GM21367 (cell line): ENCODE results near the gene CBLB.
A peak's percentile ranks its signal among the peaks of the same experiment; 100 is the strongest.

Experiments used
- ATAC-seq: cut with Tn5 transposase; IDR thresholded peaks from one replicate; pipeline ENCODE4 v1.9.1; 2021; ENCODE audit not compliant: unreplicated experiment

CBLB gene

GRCh38 chr3:105868742-105869530, at the start of gene CBLB:
CBLB (minus strand) TSS chr3:105869012; CDS start chr3:105867577, 1,435 bp downstream.
- ATAC-seq = peak; percentile 72

DNA sequence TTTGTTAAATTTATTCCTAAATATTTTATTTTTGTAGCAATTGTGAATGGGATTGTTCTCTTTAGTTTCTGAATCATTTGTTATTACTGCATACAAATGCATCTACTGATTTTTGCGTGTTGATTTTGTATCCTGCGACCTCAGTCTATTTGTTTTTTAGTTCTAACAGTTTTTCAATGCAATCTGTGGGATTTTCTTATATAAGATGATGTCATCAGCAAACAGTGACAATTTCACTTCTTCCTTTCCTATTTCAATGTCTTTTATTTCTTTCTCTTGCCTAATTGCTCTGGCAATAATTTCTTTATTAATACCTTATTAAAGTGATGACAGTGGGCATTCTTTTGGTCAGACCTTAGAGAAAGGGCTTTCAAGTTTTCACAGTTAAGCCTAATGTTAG, 48.0 kb upstream of the CBLB start:
- no peak for ATAC-seq

DNA sequence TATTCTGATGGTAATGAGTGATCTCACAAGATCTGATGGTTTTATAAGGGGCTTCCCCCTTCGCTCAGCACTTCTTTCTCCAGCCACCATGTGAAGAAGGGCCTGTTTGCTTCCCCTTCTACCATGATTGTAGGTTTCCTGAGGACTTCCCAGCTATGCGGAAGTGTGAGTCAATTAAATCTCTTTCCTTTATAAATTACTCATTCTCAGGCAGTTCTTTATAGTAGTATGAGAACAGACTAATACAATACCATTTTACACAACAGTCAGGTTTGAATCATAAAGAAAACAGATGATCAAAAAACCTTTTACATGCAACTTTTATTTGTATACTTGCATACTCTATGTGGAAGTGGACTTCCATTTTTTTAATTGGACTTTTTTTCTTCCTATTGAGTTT, 46.7 kb upstream of the CBLB start:
- no peak for ATAC-seq

- no peak for ATAC-seq
Measured at GRCh38 chr3:105913616-105914015, 44.8 kb upstream of the CBLB start.

DNA sequence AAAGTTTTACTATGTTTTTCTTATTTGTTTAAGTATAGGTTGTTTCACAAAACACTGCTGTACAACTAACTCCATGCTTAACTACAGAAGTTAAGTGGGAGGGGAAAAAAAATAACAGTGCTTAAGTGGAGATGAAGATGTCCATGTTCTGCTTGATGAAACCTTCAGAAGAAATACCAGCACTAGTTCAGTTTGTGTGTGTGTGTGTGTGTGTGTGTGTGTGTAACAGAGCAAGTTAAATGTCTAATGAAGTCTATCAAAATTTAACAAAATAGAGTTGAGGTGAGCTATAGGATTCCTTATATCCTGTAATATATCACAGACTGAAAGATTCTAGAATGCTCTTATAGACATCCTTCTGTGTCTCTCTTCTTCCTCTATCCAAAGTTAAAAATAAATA, 44.1 kb upstream of the CBLB start:
- ATAC-seq = no peak

- no peak for ATAC-seq
Measured at GRCh38 chr3:105911496-105911895, 42.7 kb upstream of the CBLB start.

DNA sequence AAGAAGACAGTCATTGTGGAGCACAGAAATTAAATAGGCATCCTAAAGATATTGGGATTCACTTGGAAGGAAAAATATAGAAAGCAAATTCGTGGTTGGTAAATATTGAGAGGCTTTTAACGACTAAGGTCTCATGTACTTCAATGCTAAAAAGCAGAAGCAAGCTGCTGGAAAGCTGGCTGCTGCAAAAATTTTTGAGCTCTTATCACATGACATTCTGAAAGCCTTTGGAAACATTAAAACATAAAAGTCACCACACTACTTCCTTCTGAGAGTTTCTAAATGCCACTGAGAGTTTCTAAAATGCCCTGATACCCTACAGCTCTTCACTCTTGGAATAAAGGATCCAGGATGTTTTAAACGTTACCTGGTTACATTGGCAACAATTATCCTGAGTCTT, 39.0 kb upstream of the CBLB start:
- ATAC-seq = peak; percentile 65

DNA sequence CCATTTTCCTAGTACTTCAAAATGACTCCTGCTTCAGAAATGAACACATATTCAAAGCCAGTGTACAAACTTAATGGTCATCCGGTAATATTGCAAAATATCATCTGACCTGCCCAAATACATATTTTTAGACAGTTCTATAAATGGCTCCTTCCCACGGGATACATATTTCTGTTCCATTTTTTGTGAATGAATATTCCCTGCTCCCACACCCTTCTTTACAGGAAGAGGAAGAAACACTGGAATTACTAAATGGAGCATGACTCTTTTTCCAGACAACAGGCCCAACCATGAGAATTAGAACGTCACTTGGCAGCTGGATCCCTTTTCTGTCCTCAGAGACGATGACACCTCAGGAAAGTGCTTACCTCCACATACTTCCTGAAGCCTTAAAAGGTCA, 38.0 kb upstream of the CBLB start:
- no peak for ATAC-seq

GRCh38 chr3:105906345-105906744, 37.5 kb upstream of the CBLB start:
- no peak for ATAC-seq

DNA sequence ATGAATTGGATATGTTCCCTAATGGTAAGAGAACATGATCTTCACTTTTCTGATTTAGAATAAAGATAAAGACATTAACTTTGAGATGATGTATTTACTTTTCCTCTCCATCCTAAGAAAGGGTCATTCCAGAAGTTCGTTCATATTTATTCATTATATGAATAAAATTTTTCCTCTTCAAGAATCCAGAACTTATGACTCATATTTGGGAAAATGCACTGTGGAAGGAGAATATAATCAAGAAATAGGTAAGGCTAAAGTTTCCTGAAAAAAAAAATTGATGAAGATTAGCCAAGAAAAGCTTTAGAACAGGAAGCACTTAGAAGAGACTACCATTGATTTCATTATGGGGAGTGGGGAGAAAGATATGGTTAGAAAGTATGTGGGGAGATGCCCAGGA, 36.5 kb upstream of the CBLB start:
- no peak for ATAC-seq

GRCh38 chr3:105904678-105905284, 36.0 kb upstream of the CBLB start:
- no peak for ATAC-seq

GRCh38 chr3:105904251-105904650, 35.4 kb upstream of the CBLB start:
- ATAC-seq = no peak

- ATAC-seq = no peak
Measured at GRCh38 chr3:105899516-105899915, 30.7 kb upstream of the CBLB start.

GRCh38 chr3:105891101-105891500, 22.3 kb upstream of the CBLB start:
- ATAC-seq = no peak

GRCh38 chr3:105888621-105889579, 20.1 kb upstream of the CBLB start:
- no peak for ATAC-seq

DNA sequence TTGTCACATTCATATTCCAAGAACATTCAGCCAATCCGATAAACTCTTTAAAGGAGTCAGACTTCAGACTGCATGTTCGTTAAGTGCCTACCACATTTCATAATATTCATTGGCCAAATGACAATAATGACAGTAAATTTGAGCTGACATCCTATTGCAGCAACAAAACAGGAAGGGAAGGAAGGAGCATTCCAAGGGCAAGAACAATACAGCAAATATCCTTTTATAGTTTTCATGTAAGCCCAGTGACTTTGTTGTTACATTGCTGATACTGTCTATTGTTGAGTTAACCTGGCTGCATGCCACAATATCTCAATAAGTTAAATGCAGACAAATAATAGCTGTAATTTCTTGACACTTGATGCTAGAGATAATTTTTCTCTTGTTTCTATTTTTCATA, 16.4 kb upstream of the CBLB start:
- ATAC-seq = no peak

GRCh38 chr3:105883798-105884377, 15.1 kb upstream of the CBLB start:
- no peak for ATAC-seq

DNA sequence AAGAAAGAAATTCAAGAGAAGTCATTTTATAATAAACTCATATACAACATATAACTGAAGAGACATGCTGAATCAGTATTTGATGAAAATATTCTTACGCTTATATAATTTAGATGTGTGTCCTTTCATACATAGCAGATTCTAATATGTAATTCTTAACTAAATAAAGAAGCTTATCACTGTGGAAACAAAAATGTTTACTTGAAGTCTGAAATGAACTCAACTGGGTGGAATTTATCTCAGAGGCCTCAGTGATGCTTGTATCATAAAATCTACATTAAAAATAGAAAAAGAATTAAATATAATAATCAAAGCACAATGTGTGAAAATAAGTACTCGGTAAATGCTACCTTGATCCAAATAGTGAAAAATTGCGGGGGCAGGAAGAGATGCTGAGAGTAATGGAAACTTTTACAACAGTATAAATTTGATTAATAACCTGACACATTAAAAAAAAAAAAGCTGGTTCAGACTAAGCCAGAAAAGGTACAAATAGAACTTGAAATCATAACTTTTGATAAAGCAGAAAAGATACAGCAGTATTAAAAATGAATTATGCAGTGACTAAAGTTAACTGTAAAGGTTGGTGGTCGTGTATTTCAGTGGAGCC, 12.0 kb upstream of the CBLB start:
- ATAC-seq = no peak

DNA sequence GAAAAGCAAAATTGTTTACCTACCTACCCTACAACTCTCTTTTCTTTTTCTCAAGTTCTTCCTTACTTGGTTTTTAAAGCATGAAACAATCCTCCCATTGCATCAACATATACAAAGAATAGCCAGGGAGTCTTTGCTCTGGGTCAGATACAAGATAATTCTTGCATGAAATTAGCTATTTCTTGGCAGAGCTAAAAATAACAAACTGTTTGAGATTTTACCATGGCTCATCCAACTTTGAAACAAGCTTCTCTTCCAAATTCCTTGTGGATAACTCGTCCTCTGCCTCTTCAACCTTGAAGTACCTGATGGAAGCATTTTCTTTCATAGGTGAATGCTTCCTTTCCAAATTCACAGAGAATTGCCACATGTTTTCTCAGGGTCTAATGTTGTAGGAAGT, 9.2 kb upstream of the CBLB start:
- ATAC-seq = no peak

DNA sequence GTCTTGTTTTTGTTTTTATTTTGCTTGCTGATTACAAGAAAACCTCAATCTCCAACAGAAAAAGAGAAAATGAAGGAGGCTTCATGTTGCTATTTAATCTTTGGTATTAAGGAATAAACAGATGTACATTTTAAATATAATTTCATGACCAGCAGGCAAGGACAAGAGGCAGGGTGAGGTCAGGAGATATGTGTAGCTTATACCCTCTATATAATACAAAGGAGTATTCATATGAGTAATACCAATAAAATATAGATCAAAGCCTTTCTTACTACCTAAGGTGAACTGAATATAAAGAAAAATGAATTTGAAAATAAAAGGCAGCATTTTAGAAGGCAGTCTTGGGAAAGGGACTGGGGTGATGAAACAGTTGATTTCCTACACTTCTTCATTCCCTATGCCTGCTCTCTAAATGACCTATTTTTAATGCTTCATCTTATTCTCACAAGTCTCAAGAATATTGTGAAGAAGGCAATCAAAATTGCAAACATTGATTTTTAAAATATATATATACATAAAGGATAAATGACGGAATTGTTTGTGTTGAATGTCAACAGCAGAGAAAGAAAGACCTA, 8.6 kb upstream of the CBLB start:
- no peak for ATAC-seq
